ENCODE results near the gene RETREG1. TPM values are rescaled to one million over a fixed set of nuclear protein-coding genes. Genes with fewer than 3 reads are reported as not detected.

The RETREG1 gene
- polyA plus RNA-seq, 1 of the 3 experiments (the other 2 are of a cell fraction) = 0.43 TPM

- ChIA-PET CTCF (interaction anchor here (0.6 to 2.2 kb wide), 2 partner anchors 161 to 1964 kb away, joined by 3 to 10 read pairs; no protein-coding TSS in a partner anchor), POLR2A (no interaction called here)
- Histone ChIP-seq H4K20me1 (ENCODE audit: insufficient read depth) (no peaks in the 10 kb centered on the region), H3K4me2 (no peak overlapping the region), H3K9ac (no peak overlapping the region), H2AFZ (ENCODE audit: low read depth) (no peak overlapping the region), H3K36me3 (replicated peaks in 1 of 2; ENCODE audit: control insufficient read depth in 1 of 2, insufficient read depth in 2 of 2, low read length in 1 of 2) (no peaks in the 10 kb centered on the region), H3K9me2 (no peaks in the 10 kb centered on the region), H3F3A (replicated peaks; ENCODE audit: insufficient read depth) (no peaks in the 10 kb centered on the region), H3K4me1 (ENCODE audit: control insufficient read depth in 1 of 2, insufficient read depth in 2 of 2, low read depth in 1 of 2, low read length in 1 of 2) (peaks cover 0 to 2% of the 10 kb centered on the region in 2 experiments; a peak in 1 of 4 replicates), H3K79me2 (ENCODE audit: insufficient read depth) (no peaks in the 10 kb centered on the region), H3K27ac (ENCODE audit: low read depth in 2 of 2, low read length in 1 of 2) (no peak overlapping the region), H3K27me3 (ENCODE audit: insufficient read depth) (no peaks in the 10 kb centered on the region), H3K4me3 (ENCODE audit: low read depth in 2 of 2, low read length in 1 of 2) (no peak overlapping the region), H3K9me3 (no peaks in the 10 kb centered on the region)
- TF ChIP-seq RCOR1 (IDR thresholded peaks at IDR 0.05; ENCODE audit: low read length) (no peak), MEF2A (IDR thresholded peaks at IDR 0.05; ENCODE audit: borderline replicate concordance, low read depth) (no peak), TEAD4 (IDR thresholded peaks at IDR 0.05; ENCODE audit: borderline replicate concordance, insufficient read depth) (no peak), POLR2AphosphoS5 (IDR thresholded peaks at IDR 0.05; ENCODE audit: low read depth, low read length) (no peak), ELF1 (IDR thresholded peaks at IDR 0.05) (no peak), RFX5 (IDR thresholded peaks at IDR 0.05; ENCODE audit: low read length) (no peak), MXI1 (IDR thresholded peaks at IDR 0.05; ENCODE audit: low read depth, low read length) (no peak), CHD2 (IDR thresholded peaks at IDR 0.05; ENCODE audit: low read length, partially characterized antibody) (no peak), NRF1 (IDR thresholded peaks at IDR 0.05; ENCODE audit: low read depth, low read length) (no peak), PBX3 (IDR thresholded peaks at IDR 0.05) (no peak), MAX (IDR thresholded peaks at IDR 0.05; ENCODE audit: low read depth) (no peak), FOXM1 (IDR thresholded peaks at IDR 0.05; ENCODE audit: low read depth) (no peak), YY1 (IDR thresholded peaks at IDR 0.05; ENCODE audit: low read depth) (no peak), FOSL2 (IDR thresholded peaks at IDR 0.05; ENCODE audit: borderline replicate concordance, low read depth) (no peak)
- no peak for DNase-seq
- 71% methylated on average over 17 of the region's 17 CpGs for WGBS (ENCODE audit: low lambda C conversion rate)
These were observed 111.5 kb downstream of the RETREG1 start for GRCh38 chr5:16505140-16505891.

GRCh38 chr5:16504571-16504970 lies 112.2 kb downstream of the RETREG1 start:
- Histone ChIP-seq H3K4me1 (ENCODE audit: control insufficient read depth in 1 of 2, insufficient read depth in 2 of 2, low read depth in 1 of 2, low read length in 1 of 2) (peaks cover 0 to 2% of the 10 kb centered on the region in 2 experiments; a peak in 1 of 4 replicates), H3K79me2 (ENCODE audit: insufficient read depth) (no peaks in the 10 kb centered on the region), H3K36me3 (replicated peaks in 1 of 2; ENCODE audit: control insufficient read depth in 1 of 2, insufficient read depth in 2 of 2, low read length in 1 of 2) (no peaks in the 10 kb centered on the region), H3K27me3 (ENCODE audit: insufficient read depth) (no peaks in the 10 kb centered on the region), H3K4me2 (no peak overlapping the region), H3F3A (replicated peaks; ENCODE audit: insufficient read depth) (no peaks in the 10 kb centered on the region), H3K9me2 (no peaks in the 10 kb centered on the region), H2AFZ (ENCODE audit: low read depth) (no peak overlapping the region), H3K27ac (ENCODE audit: low read depth in 2 of 2, low read length in 1 of 2) (no peak overlapping the region), H4K20me1 (ENCODE audit: insufficient read depth) (no peaks in the 10 kb centered on the region), H3K9me3 (no peaks in the 10 kb centered on the region), H3K9ac (no peak overlapping the region), H3K4me3 (ENCODE audit: low read depth in 2 of 2, low read length in 1 of 2) (no peak overlapping the region)
- no peak for DNase-seq
- POLR2A ChIA-PET = no interaction called here
- 77% methylated on average over 10 of the region's 10 CpGs for WGBS (ENCODE audit: low lambda C conversion rate)
- no peak for TF ChIP-seq ELF1 (IDR thresholded peaks at IDR 0.05)
- TF ChIP-seq RXRA (IDR thresholded peaks at IDR 0.05; ENCODE audit: borderline replicate concordance, low read depth) = no peak
- no peak for TF ChIP-seq CHD2 (IDR thresholded peaks at IDR 0.05; ENCODE audit: low read length, partially characterized antibody)
- no peak for TF ChIP-seq FOSL2 (IDR thresholded peaks at IDR 0.05; ENCODE audit: borderline replicate concordance, low read depth)
- no peak for TF ChIP-seq TAF1 (IDR thresholded peaks at IDR 0.05; ENCODE audit: borderline replicate concordance, low read depth, low read length)
- no peak for TF ChIP-seq MEF2A (IDR thresholded peaks at IDR 0.05; ENCODE audit: borderline replicate concordance, low read depth)
- TF ChIP-seq, protein P1, sequence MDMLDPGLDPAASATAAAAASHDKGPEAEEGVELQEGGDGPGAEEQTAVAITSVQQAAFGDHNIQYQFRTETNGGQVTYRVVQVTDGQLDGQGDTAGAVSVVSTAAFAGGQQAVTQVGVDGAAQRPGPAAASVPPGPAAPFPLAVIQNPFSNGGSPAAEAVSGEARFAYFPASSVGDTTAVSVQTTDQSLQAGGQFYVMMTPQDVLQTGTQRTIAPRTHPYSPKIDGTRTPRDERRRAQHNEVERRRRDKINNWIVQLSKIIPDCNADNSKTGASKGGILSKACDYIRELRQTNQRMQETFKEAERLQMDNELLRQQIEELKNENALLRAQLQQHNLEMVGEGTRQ (IDR thresholded peaks at IDR 0.05; ENCODE audit: borderline replicate concordance, low read depth, low read length) = no peak
- TF ChIP-seq YY1 (IDR thresholded peaks at IDR 0.05; ENCODE audit: low read depth) = no peak
- no peak for TF ChIP-seq NRF1 (IDR thresholded peaks at IDR 0.05; ENCODE audit: low read depth, low read length)
- no peak for TF ChIP-seq RAD21 (IDR thresholded peaks at IDR 0.05; ENCODE audit: low read length)
- no peak for TF ChIP-seq EP300 (IDR thresholded peaks at IDR 0.05; ENCODE audit: borderline replicate concordance in 1 of 2, low read depth in 1 of 2, low read length in 1 of 2)
- TF ChIP-seq POLR2AphosphoS5 (IDR thresholded peaks at IDR 0.05; ENCODE audit: low read depth, low read length) = no peak
- no peak for TF ChIP-seq IRF3 (IDR thresholded peaks at IDR 0.05; ENCODE audit: low read depth, low read length)
- TF ChIP-seq JUND (IDR thresholded peaks at IDR 0.05) = no peak
- CTCF ChIA-PET = no interaction called here

Measured in SK-N-SH (cell line).